ENCODE data around the gene OR1D5. TPM values are rescaled to one million over a fixed set of nuclear protein-coding genes. Genes with fewer than 3 reads are reported as not detected.

The OR1D5 gene
- total RNA-seq, 1 experiment from 2014 or later, result not detected

DNA sequence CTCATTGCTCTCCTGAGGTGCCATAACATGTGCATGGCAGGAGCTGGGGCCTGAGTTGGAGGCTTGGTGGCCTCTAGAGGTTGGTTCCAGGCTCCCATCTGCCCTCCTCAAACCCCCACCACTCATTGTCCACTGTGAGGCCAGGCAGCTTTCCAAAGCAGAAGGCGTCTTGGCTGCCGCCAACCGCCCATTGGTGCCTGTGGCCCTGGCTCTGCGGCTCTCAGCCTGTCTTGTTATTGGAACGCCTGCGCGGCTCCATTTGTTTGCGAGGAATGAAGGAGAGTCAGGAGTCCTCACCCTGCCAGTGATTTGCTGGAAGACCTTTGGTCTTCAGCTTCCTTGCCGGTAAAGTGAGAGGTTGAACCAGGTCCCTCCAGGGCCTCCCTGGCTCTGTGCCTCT lies 43.6 kb downstream of the OR1D5 start:
- Histone ChIP-seq H3K56ac (ENCODE audit: insufficient read length, low read depth, low read length) (no peak overlapping the region), H2BK20ac (ENCODE audit: low read depth, low read length, poor library complexity, severe bottlenecking) (no peak overlapping the region), H3K23me2 (ENCODE audit: insufficient read length, low read depth, low read length, poor library complexity, severe bottlenecking) (no peaks in the 10 kb centered on the region), H3T11ph (ENCODE audit: low read length) (no peak overlapping the region), H3K27ac (ENCODE audit: insufficient read length, low read depth, low read length) (no peak overlapping the region), H3K14ac (ENCODE audit: insufficient read depth, low read length) (no peak overlapping the region), H3K18ac (ENCODE audit: insufficient read length, low read depth, low read length) (no peak overlapping the region), H2AFZ (ENCODE audit: low read length) (no peak overlapping the region), H4K8ac (replicated peaks; ENCODE audit: insufficient read length, low read depth, low read length) (no peak overlapping the region), H2BK15ac (ENCODE audit: low read depth, low read length) (no peak overlapping the region), H3K79me1 (ENCODE audit: insufficient read depth, low read depth, low read length, poor library complexity, severe bottlenecking) (no peaks in the 10 kb centered on the region), H4K5ac (ENCODE audit: insufficient read length, low read depth, low read length) (no peak overlapping the region), H3K9ac (ENCODE audit: extremely low read depth, insufficient read length, low read length) (no peak overlapping the region), H2BK12ac (ENCODE audit: insufficient read length, low read depth, low read length) (no peak overlapping the region), H4K20me1 (ENCODE audit: control insufficient read depth, insufficient read depth, insufficient read length) (peaks cover 3% of the 10 kb centered on the region), H3K79me2 (ENCODE audit: insufficient read depth, low read length) (no peaks in the 10 kb centered on the region), H3K4me1 (ENCODE audit: insufficient read depth, low read length) (no peaks in the 10 kb centered on the region), H3K4ac (ENCODE audit: low read depth, low read length) (no peak overlapping the region), H2BK5ac (ENCODE audit: insufficient read length, low read length) (no peak overlapping the region), H4K91ac (ENCODE audit: insufficient read length, low read depth, low read length) (no peak overlapping the region), H3K4me2 (ENCODE audit: insufficient read depth, insufficient read length, low read length) (no peak overlapping the region), H2AK5ac (ENCODE audit: insufficient read length, low read length) (no peak overlapping the region), H3K9me3 (ENCODE audit: control insufficient read depth, low read depth, low read length) (no peaks in the 10 kb centered on the region), H3K23ac (ENCODE audit: insufficient read length, low read depth, low read length) (no peak overlapping the region), H2BK120ac (ENCODE audit: low read depth, low read length, poor library complexity, severe bottlenecking) (no peak overlapping the region), H3K27me3 (ENCODE audit: insufficient read depth, low read length) (no peaks in the 10 kb centered on the region)
- Mint-ChIP-seq H3K27me3 (ENCODE audit: low read depth) (no peaks in the 10 kb centered on the region), H3K4me1 (no peaks in the 10 kb centered on the region), H3K4me3 (no peak overlapping the region), H3K9me3 (peaks cover 23 to 29% of the 10 kb centered on the region in 2 experiments), H3K27ac (no peak overlapping the region), H3K36me3 (ENCODE audit: insufficient read depth in 1 of 3, low read depth in 3 of 3) (peaks cover 42 to 69% (median 43%) of the 10 kb centered on the region in 3 experiments)
- WGBS (ENCODE audit: extremely low coverage, insufficient read length, low lambda C conversion rate), result no CpG with 5 or more reads among the region's 9 CpGs
- TF ChIP-seq, protein P1, sequence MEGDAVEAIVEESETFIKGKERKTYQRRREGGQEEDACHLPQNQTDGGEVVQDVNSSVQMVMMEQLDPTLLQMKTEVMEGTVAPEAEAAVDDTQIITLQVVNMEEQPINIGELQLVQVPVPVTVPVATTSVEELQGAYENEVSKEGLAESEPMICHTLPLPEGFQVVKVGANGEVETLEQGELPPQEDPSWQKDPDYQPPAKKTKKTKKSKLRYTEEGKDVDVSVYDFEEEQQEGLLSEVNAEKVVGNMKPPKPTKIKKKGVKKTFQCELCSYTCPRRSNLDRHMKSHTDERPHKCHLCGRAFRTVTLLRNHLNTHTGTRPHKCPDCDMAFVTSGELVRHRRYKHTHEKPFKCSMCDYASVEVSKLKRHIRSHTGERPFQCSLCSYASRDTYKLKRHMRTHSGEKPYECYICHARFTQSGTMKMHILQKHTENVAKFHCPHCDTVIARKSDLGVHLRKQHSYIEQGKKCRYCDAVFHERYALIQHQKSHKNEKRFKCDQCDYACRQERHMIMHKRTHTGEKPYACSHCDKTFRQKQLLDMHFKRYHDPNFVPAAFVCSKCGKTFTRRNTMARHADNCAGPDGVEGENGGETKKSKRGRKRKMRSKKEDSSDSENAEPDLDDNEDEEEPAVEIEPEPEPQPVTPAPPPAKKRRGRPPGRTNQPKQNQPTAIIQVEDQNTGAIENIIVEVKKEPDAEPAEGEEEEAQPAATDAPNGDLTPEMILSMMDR (conservative IDR thresholded peaks at IDR 0.05), result no peak
- DNase-seq, result no peak

Data from H9 (cell line).